Neural cell (in vitro differentiated cells): Measurements from ENCODE around the gene OR52H1. TPM values are rescaled to one million over a fixed set of nuclear protein-coding genes. Genes with fewer than 3 reads are reported as not detected.

Experiments
- H2AFZ ChIP-seq: fragments of 200-600, 300-800 bp; sonication (generic), shearing (Covaris generic); 2 replicates; pipeline ENCODE4 v1.6.0; 2014; ENCODE audit warnings: low read depth, mild to moderate bottlenecking, antibody characterized with exemption, low read length, moderate library complexity
- H3F3A ChIP-seq: fragments of 200-600 bp; shearing (Covaris generic); 2 replicates; pipeline ENCODE4 v1.6.1; 2016; ENCODE audit warnings: mild to moderate bottlenecking, moderate library complexity, mixed read lengths, antibody characterized with exemption, low read length; ENCODE audit not compliant: insufficient read depth, poor library complexity, severe bottlenecking
- H3K27ac ChIP-seq: fragments of 200-600, 300-800 bp; sonication (generic), shearing (Covaris generic); 2 replicates; pipeline ENCODE4 v1.5.1; 2014; ENCODE audit warnings: mild to moderate bottlenecking, low read length, moderate library complexity
- H3K27me3 ChIP-seq: fragments of 300-800, 200-600 bp; sonication (generic), shearing (Covaris generic); 2 replicates; pipeline ENCODE4 v1.6.0; 2014; ENCODE audit warnings: mild to moderate bottlenecking, low read depth, low read length, moderate library complexity; ENCODE audit not compliant: insufficient read depth
- H3K36me3 ChIP-seq: fragments of 300-800, 200-600 bp; sonication (generic), shearing (Covaris generic); 2 replicates; pipeline ENCODE4 v1.5.1; 2014; ENCODE audit warnings: mild to moderate bottlenecking, antibody characterized with exemption, low read length, moderate library complexity; ENCODE audit not compliant: insufficient read depth
- H3K4me2 ChIP-seq: fragments of 300-800, 200-600 bp; sonication (generic), shearing (Covaris generic); 2 replicates; pipeline ENCODE4 v1.6.0; 2014; ENCODE audit warnings: mild to moderate bottlenecking, low read length
- H3K4me3 ChIP-seq: fragments of 300-800, 200-600 bp; sonication (generic), shearing (Covaris generic); 2 replicates; pipeline ENCODE4 v1.5.1; 2014; ENCODE audit warnings: mild to moderate bottlenecking, low read length, moderate library complexity
- H3K79me2 ChIP-seq: fragments of 200-600 bp; shearing (Covaris generic); replicated peaks from 2 replicates; pipeline ENCODE4 v1.6.0; 2014; ENCODE audit warnings: mild to moderate bottlenecking, low read length, moderate library complexity; ENCODE audit not compliant: insufficient read depth
- H3K9ac ChIP-seq: fragments of 300-800, 200-600 bp; sonication (generic), shearing (Covaris generic); 2 replicates; pipeline ENCODE4 v1.6.1; 2016; ENCODE audit warnings: mild to moderate bottlenecking, low read length, mixed read lengths
- H3K9me2 ChIP-seq: fragments of 200-600 bp; shearing (Covaris generic); 2 replicates; pipeline ENCODE4 v1.6.1; 2016; ENCODE audit warnings: mild to moderate bottlenecking, low read length, mixed read lengths; ENCODE audit not compliant: insufficient read depth
- H3K9me3 ChIP-seq: fragments of 200-600, 300-800 bp; sonication (generic), shearing (Covaris generic); 2 replicates; pipeline ENCODE4 v1.6.1; 2016; ENCODE audit warnings: mild to moderate bottlenecking, mixed run types, low read length, moderate library complexity, mixed read lengths
- H4K20me1 ChIP-seq: fragments of 200-600 bp; shearing (Covaris generic); 2 replicates; pipeline ENCODE4 v1.6.1; 2016; ENCODE audit warnings: mild to moderate bottlenecking, mixed run types; ENCODE audit not compliant: insufficient read depth
- CTCF ChIP-seq: fragments of 450-650 bp; IDR thresholded peaks from 2 replicates; pipeline ENCODE4 v1.5.1; 2014; ENCODE audit warnings: antibody characterized with exemption, mild to moderate bottlenecking, moderate library complexity; ENCODE audit not compliant: poor library complexity, severe bottlenecking
- EP300 ChIP-seq: fragments of 450-650 bp; conservative IDR thresholded peaks from 2 replicates; pipeline ENCODE4 v1.6.1; 2014; ENCODE audit warnings: antibody characterized with exemption, mild to moderate bottlenecking, moderate library complexity; ENCODE audit not compliant: poor library complexity, severe bottlenecking
- EZH2 ChIP-seq: fragments of 200-600, 300-800 bp; shearing (Covaris generic), sonication (generic); IDR thresholded peaks from 2 replicates; pipeline ENCODE4 v1.6.1; 2014; ENCODE audit warnings: antibody characterized with exemption, low read length, borderline replicate concordance, mild to moderate bottlenecking; ENCODE audit not compliant: insufficient read depth, poor library complexity, severe bottlenecking
- MXI1 ChIP-seq: fragments of 450-650 bp; conservative IDR thresholded peaks from 2 replicates; pipeline ENCODE4 v1.6.1; 2014; ENCODE audit warnings: antibody characterized with exemption, mild to moderate bottlenecking; ENCODE audit not compliant: poor library complexity, severe bottlenecking
- POLR2AphosphoS5 ChIP-seq: IDR thresholded peaks from 2 replicates; pipeline ENCODE4 v1.6.1; 2012
- RAD21 ChIP-seq: fragments of 450-650 bp; conservative IDR thresholded peaks from 2 replicates; pipeline ENCODE4 v1.6.1; 2014; ENCODE audit warnings: antibody characterized with exemption, mild to moderate bottlenecking, moderate library complexity
- REST ChIP-seq: IDR thresholded peaks from 2 replicates; pipeline ENCODE4 v1.6.1; 2012; ENCODE audit warnings: borderline replicate concordance
- SMC3 ChIP-seq: fragments of 450-650 bp; conservative IDR thresholded peaks from 2 replicates; pipeline ENCODE4 v1.6.1; 2014; ENCODE audit warnings: antibody characterized with exemption, mild to moderate bottlenecking, moderate library complexity; ENCODE audit not compliant: poor library complexity
- TAF1 ChIP-seq: IDR thresholded peaks from 2 replicates; pipeline ENCODE4 v1.6.1; 2012; ENCODE audit warnings: low read depth
- polyA plus RNA-seq: library from polyadenylated mRNA; depleted of rRNA; stranded (reverse); fragments of >200 nt; gene quantifications from 2 replicates; pipeline ENCODE4 v1.2.3, GENCODE V29; 2014

OR52H1 gene
- polyA plus RNA-seq, 1 donor from 2014 or later, result not detected

GRCh38 chr11:5534046-5534445 lies 14.3 kb downstream of the OR52H1 start:
- Histone ChIP-seq H3K9me3 (no peaks in the 10 kb centered on the region), H3K4me2 (no peak overlapping the region)

GRCh38 chr11:5531053-5531831 lies 17.1 kb downstream of the OR52H1 start:
- H3K9me2 ChIP-seq, result no peaks in the 10 kb centered on the region
- H3K27ac ChIP-seq, result no peak overlapping the region
- H3K27me3 ChIP-seq, result no peaks in the 10 kb centered on the region
- H3K79me2 ChIP-seq, result no peaks in the 10 kb centered on the region
- no peaks in the 10 kb centered on the region for H3K9me3 ChIP-seq
- H3K9ac ChIP-seq, result no peak overlapping the region
- H3K36me3 ChIP-seq, result no peaks in the 10 kb centered on the region
- H3F3A ChIP-seq, result no peaks in the 10 kb centered on the region
- no peak overlapping the region for H2AFZ ChIP-seq
- H3K4me2 ChIP-seq, result no peak overlapping the region
- no peak overlapping the region for H3K4me3 ChIP-seq
- H4K20me1 ChIP-seq, result no peaks in the 10 kb centered on the region
- TF ChIP-seq EZH2, result no peak
- TF ChIP-seq EP300, result no peak
- no peak for TF ChIP-seq POLR2AphosphoS5
- no peak for TF ChIP-seq CTCF
- no peak for TF ChIP-seq TAF1
- TF ChIP-seq RAD21, result no peak
- TF ChIP-seq MXI1, result no peak
- no peak for TF ChIP-seq REST

More at GRCh38 chr11:5534046-5534445, 14.3 kb downstream of the OR52H1 start:
- no peaks in the 10 kb centered on the region for H4K20me1 ChIP-seq
- TF ChIP-seq MXI1, result no peak
- no peak for TF ChIP-seq RAD21
- TF ChIP-seq EP300, result no peak
- no peak for TF ChIP-seq TAF1
- no peak for TF ChIP-seq SMC3
- no peak for TF ChIP-seq CTCF
- no peaks in the 10 kb centered on the region for H3K36me3 ChIP-seq
- H3K79me2 ChIP-seq, result no peaks in the 10 kb centered on the region
- no peaks in the 10 kb centered on the region for H3K9me2 ChIP-seq
- H3K27me3 ChIP-seq, result no peaks in the 10 kb centered on the region
- H2AFZ ChIP-seq, result no peak overlapping the region
- H3F3A ChIP-seq, result no peaks in the 10 kb centered on the region
- H3K4me3 ChIP-seq, result no peak overlapping the region
- H3K9ac ChIP-seq, result no peak overlapping the region
- no peak overlapping the region for H3K27ac ChIP-seq
